ENCODE measurements around the gene PBLD.
"Not testable (repeated sequence)": the region's sequence is repeated elsewhere in the genome, so short reads cannot be mapped to it uniquely, and the experiment has no call there.

PBLD gene

DNA sequence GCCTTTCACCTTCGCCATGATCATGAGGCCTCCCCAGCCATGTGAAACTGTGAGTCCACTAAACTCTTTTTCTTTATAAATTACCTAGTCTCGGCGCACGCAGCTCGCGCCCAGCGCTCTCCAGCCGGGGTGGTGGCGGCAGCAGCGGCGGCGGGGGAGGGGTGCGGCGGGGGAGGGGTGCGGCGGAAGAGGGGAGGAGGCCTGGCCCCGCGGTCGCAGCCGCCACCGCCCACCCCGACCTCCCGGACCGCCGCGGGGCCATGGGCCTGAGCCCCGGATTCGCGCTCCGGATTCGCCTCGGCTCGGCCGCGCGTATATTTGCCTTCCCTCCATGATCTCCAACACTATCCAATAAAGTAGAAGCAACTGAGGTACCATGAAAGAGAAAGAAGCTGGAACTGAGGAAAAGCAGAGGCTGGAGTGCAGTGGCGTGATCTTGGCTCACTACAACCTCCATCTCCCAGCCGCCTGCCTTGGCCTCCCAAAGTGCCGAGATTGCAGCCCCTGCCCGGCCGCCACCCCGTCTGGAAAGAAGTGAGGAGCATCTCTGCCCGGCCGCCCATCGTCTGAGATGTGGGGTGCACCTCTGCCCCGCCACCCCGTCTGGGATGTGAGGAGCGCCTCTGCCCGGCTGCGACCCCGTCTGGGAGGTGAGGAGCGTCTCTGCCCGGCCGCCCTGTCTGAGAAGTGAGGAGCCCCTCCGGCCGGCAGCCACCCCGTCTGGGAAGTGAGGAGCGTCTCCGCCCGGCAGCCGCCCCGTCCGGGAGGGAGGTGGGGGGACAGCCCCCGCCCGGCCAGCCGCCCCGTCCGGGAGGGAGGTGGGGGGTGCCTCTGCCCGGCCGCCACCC, 53.6 kb downstream of the PBLD start:
- not testable (repeated sequence) for DNase-seq (ENCODE audit: low read depth)

DNA sequence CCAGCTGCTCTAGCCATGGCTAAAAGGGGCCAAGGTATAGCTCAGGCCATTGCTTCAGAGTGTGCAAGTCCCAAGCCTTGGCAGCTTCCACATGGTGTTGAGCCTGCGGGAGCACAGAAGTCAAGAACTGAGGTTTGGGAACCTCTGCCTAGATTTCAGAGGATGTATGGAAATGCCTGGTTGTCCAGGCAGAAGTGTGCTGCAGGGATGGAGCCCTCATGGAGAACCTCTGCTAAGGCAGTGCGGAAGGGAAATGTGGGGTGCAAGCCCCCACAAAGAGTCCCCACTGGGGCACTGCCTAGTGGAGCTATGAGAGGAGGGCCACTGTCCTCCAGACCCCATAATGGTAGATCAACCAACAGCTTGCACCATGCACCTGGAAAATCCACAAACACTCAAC, 54.9 kb downstream of the PBLD start:
- not testable (repeated sequence) for DNase-seq (ENCODE audit: low read depth)

DNA sequence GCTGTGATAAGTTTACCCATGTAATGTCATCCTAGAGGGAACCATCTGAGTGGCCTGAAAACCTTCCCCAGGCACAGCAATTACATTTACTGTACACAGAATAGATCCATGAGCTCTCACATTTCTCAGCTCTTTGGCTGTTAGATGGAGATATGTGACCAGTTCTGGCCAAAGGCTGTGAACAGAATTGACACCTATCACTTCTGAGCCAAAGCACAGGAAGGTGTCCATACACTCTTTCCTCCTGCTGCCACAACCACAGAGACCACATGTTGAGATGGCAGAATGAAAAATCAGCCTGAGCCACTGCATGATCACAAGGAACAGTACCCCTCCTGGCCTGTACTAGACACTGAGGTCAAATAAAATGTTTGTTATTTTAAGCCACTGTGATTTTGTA, 56.5 kb downstream of the PBLD start:
- DNase-seq (ENCODE audit: low read depth), result no peak

DNA sequence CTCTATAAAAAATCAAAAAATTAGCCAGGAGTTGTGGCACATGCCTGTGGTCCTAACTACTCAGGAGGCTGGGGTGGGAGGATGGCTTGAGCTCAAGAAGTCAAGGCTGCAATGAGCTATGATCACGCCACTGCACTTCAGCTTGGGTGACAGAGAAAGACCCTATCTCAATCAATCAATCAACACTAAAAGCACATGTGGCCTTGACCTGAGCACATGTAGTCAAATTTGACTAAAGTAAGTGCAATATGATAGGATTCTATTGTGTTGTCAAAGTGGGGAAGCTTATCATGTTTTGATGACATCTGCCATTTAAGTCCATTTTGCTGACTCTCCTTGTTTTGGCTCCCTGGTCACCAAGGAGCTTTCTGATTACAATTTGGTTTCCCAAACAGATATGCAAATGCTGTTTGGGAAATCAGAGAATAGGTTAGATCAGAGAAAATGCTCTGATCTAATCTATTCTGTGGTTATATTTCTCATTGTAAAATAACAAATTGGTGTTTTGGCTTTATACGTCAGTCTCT, 57.1 kb downstream of the PBLD start:
- no peak for DNase-seq (ENCODE audit: low read depth)

DNA sequence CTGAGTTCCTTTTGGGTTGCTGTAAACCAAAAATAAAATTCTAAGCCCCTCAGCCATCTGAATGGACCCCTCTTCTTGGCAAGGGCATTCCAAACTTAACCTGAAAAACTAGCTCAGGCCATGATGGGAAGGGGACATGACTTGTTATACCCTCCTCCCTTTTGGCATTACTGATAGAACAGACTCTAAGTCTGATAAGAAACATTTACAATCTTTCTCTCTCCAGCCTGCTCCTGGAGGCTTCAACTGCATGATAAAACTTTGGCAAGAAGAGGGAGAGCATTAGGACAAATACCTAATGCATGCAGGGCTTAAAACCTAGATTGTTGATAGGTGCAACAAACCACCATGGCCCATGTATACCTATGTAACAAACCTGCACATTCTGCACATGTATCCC, 59.9 kb downstream of the PBLD start:
- no peak for DNase-seq (ENCODE audit: low read depth)

DNA sequence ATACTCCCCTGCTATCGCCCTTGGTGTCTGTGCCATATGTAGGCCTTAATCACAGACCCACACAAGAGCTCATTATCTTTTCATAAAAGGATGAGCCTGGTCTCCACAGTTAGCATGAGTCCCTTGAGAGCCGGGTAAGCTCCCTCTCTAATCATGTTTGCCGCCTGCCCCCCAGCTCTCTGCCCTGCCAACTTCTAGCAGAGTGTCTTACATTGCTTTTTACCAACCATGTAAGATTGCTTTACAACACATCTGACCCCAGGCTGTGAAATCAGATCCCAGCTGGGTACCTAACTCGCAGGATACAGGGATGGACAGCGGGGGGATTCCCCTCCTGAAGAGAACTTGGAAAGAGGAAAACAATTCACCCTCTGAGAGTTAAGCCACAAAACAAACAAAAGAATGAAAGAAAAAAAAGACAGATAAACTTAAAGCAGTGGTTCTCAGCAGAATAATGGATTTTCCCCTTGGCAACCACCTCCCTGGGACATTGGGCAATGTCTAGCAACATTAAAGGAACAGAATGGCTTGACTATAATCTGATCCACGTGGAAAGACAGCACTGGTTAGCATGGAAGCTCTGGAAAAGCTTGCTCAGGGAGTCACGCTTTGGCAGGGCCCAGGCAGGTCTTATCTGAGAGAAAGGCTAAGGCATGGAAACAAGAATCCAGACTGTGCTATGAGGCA, 61.4 kb downstream of the PBLD start:
- no peak for DNase-seq (ENCODE audit: low read depth)

DNA sequence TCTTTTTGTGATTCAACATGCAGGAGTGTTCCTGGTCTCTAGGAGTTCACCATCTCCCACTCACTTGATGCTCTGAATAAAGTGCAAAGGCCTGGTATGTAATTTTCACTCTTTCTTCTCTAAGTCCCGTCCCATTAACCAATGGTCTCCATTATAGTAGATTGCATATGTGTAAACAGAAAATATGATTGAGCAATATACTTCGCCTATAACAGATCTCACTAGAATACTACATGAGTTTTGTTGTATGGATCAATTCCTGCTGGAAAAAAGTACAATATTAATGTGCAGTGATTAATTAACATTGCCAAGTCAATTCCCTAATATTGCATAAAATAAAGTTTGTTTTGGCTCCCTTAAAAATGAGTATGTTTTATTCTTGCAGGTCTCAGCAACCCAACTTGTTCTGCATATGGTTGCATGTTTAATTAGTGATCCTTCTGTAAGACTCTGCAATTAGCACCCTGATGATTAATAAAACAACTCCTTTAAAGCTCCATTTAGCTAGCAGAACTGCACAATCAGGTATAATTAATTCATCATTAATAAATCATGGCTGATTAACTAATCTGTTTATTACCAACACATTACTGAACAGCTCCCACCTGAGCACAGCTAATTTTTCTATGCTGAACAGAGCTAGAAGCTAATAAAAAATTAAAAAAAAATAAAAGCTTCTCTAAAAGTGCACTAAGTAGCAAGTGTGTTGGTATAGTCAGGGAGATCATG, 63.0 kb downstream of the PBLD start:
- no peak for DNase-seq (ENCODE audit: low read depth)

DNA sequence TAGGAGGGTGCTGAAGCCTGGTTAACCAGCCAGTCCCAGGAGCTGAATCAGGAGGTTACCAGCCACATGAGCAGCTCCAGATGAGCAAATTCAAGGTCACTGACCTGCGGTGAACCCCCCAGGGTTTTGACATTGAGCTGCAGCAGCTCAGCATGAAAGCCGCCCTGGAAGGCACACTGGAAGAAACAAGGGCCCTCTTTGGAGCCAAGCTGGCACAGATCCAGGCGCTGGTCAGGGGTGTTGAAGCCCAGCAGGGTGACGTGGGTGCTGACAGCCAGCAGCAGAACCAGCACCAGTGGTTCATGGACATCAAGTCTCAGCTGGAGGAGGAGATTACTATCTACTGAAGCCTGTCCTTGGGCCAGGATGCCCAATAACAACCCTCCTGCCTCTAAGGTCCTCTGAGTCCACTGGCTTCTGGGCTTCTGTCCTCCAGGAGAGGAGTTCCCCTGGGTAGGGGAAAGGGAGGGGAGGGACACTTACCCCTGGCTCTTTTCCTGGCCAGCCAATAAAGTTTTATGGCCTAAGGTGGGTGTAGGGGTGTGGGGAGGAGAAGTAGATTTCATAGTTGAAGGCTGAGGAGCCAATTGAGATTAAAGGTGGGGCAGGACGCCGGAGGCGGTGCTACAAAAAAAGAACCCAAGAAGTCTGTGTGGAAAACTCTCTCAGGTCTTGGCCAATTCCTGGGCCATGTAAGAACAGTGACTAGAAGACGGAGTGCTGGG, 71.4 kb downstream of the PBLD start:
- no peak for DNase-seq (ENCODE audit: low read depth)

DNA sequence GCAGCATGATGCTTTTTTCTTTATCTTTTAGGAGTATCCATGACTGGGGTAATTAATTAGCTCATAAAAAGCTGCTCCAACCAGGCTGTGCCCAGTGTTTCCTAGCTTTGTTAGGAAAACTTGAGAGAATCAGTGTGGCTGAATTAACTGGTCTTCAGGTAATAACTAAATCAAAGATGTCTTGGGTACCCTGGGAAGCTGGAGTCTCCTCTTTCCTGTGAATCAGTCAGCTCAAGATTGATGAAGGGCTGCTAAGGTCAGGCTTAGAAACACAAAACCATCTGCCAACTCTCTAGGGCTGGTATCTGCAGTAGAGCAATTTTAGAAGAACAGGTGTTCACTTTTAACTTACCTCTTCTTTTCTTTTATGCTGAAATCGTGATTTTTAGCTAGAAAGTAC, 79.4 kb downstream of the PBLD start:
- no peak for DNase-seq (ENCODE audit: low read depth)

DNA sequence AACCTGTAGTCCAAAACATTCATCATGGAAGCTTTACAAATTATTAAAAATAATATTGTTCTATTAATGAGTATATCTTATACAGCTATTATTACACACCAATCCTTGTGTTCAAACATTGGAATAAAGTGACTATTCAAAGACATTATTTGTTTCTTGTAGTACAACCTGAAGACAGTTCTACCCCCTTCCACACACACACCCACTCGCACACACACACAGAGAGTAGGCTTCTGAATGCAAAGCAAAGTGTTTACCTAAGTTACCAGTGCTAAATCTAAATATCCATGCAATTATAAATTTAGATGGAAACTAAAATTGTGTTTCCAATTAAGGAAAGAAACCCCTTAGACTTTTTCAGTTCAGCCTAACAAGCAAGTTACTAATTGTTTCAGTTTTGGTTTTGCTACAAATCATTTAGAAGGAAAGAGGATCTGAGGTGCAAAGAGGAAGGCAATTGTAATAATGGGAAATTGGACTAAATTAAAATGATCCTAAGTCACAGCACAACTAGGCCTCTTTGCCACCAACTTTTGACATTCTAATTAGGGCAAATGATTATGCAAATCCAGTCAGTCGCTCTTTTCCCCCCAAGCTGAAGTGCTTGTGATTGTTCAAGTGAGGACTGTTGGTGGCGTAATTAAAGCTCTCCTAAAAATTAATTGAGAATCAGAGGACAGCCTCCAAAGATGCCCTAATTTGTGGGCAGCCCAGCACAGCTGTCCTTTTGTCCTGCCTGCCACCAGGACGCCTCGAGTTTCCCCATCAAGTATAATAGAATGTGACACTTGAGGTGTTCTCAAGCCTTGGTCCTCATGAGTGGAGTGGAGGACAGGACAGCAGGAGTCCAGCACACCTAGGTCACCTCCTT, 80.9 kb downstream of the PBLD start:
- no peak for DNase-seq (ENCODE audit: low read depth)

DNA sequence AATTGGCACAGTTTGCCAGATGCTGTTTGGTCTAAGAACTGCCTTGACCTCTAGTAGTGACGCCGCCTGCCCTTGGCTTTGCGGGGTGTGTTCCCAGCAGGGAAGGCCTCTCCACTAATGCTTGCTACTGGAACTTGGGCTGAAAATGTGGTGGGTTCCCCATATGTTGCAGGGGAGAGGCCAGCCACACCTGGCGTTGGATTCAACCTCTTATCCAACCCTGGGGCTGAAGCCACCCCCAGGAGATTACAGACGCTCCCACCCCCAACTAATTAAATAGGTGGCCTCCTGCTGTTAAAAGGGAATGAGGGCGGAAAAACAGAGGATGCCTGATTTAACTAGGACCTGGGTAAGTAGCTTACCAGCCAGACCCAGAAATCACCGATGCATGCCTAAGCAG, 81.6 kb downstream of the PBLD start:
- DNase-seq (ENCODE audit: low read depth), result no peak

DNA sequence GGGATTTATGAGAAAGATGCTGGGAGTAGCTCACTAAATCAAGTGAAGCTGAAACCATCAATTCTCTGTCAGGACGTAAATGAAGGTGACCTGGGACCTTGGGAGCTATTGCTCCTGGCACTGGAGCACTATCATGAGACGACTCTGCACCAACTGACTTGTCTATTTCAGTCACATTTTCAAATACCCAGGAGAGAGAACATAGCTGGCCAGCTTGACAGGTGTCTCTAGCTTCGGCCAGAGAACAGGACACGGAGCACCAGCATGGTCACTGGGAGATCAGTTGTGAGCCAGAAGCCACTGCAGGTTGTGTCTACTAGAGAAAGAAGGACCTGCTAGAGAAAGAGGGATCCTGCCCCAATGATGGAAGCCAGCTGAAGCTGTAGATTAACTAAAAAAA, 83.4 kb downstream of the PBLD start:
- DNase-seq (ENCODE audit: low read depth), result no peak

DNA sequence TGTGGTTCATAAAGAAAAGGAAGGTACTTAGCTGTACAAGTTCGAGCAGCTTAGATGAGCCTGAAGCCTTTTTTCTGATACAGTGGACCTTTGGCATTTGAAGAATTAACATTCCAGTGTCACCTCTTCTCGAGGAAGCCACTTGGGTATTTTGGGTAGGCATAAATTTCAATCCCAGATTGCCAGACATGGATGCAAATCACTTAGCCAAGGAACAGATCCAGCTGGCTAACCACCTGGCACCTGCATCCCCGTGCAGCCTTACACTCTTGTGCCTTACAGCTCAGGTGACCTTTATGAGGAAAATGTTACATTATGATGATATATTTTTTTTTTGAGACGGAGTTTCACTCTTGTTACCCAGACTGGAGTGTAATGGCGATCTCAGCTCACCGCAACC, 84.8 kb downstream of the PBLD start:
- DNase-seq (ENCODE audit: low read depth), result no peak

DNA sequence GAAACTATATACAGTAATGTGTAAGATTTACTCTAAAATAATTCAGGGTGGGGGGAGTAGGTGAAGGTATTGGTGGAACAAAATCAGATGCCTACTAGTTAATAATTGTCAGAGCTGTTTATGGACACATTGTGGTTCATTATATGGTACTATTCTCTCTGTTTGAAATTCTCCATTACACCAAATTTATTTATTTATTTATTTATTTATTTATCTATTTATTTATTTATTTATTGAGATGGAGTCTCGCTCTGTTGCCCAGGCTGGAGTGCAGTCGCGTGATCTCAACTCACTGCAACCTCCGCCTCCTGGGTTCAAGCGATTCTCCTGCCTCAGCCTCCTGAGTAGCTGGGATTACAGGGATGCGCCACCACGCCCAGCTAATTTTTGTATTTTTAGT, 86.3 kb downstream of the PBLD start:
- DNase-seq (ENCODE audit: low read depth), result not testable (repeated sequence)

DNA sequence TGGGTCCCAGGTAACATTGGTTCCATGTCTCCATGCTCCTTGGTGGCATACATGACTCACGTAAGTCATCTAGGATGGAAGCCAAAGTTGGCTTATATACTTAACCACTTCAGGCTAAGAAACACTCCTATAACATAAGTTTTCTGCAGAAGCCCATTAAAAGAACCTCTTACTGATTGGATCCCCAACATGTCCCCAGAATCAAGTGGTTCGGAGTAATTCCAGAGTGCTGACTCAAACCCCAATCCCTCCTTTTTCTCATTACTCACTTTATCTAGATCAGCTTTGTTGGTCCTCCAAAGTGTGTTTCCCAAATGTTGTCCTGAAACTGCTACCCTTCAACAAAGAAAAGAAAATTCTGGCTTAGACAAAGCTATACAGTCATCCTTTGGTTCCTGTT, 90.7 kb downstream of the PBLD start:
- no peak for DNase-seq (ENCODE audit: low read depth)

DNA sequence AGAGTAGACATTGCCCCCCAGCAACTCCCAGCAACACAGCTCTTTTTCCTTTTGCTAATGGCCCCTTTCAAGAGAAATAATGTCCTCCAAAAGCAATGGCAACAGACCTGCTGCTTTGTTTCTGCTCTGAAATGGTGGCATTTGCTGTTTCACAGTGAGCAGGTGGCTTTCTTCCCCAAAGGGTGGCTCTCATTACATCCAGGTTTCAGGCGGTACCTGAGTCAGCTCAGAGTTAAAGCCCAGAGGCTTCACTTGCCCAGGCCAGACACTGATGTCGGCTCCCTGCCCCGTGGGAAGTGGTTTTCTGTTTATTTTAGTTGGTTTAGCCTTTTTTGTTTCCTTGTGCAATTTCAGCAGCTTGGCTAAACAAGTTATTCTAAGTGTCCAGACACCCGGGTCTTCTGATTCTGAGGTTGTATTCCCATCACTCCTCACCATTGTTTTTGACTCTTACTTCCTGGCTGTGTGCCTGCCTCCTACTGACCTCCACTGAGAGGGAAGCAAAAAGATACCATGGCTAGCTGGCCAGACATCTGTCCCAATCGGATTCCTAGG, 93.1 kb downstream of the PBLD start:
- DNase-seq (ENCODE audit: low read depth), result no peak

DNA sequence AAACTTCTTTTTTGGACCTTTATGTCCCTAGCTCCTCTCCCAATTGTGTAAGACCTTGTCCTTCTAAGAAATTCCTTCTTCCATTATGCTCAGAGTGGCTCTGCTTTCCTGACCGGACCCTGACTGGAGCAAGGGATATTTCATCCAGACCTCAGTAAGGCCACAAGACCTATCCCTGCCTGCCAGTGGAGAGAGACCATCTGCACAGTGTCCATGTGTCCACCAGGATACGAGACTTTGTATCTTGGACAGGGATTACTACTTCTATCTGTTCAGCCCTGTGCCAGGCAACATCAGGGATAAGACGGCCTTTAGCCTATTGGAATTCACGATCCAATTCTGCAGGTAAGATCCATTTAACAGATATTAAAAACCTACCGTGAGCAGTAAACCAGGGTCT, 93.7 kb downstream of the PBLD start:
- DNase-seq (ENCODE audit: low read depth), result no peak

DNA sequence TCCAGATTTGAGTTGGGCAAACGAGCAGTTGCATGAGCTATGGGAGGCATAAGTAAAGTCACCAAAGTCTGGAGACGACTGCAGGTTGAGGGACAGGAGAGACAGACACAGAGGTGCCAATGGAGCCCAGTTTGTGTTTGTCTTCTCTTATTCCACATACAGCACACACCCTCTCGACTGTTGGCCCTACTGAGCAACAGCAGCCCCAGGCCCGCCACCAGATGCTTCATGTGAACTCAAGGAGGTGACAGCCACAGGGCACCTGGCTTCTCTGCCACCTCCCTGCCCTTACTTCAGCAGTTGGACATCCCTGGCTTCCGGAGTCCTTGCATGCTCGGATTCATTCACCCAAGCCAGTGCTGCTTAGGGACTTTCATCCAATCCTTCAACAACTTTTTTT, 94.4 kb downstream of the PBLD start:
- no peak for DNase-seq (ENCODE audit: low read depth)

DNA sequence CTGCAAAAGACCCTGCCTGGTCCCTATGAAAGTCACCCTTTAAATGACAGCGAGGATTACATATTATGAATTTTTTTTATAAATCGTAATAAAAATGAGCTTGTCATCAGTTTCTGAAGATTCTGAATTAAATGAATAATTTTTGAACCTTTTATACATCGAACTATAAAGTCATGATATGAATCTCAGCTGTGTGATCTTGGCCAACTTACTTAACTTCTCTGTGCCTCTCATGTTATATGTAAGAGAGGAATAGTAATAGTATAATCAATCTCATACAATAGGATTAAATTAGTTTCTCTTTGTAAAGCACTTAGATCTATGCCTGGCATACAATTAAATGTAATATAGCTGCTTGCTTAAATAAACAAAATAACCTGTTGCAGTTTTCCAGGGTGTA, 95.6 kb downstream of the PBLD start:
- DNase-seq (ENCODE audit: low read depth), result no peak

DNA sequence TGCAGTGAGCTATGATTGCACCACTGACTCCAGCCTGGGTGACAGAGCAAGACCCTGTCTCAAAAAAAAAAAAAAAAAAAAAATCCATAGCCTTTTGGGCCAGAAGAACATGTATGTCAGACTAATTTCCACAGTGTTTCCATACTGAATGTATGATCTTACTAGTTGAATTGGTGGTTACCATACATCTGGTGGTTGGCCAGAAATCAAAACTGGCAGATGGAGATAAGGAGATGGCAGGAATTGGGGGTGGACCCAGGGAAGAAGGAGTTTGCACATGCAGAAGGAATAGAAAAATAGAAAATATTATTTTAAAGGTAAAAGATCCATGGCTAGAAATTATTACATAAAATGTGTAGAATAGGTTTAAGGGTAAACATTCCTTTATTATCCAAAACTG, 97.1 kb downstream of the PBLD start:
- no peak for DNase-seq (ENCODE audit: low read depth)

DNA sequence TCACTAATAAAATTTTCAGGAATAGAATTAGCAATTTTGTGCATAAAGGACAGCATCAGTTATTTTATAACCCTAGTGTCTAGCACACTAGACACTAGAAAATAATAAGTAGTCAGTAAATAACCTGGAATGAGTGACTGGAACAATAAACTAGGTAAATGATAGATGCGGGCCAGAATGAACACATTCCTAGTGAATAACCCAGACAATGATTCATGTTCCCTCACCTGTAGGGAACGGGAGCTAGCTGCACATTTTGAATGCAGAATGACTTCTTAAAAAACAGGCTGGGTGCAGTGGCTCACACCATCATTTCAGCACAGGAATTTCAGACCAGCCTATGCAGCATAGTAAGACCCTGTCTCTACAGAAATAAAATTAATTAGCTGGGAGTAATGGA, 97.6 kb downstream of the PBLD start:
- DNase-seq (ENCODE audit: low read depth), result no peak

All from T follicular helper cell (primary cell).